ENCODE measurements around the gene NAALADL2.

The NAALADL2 gene

GRCh38 chr3:175502155-175502554 is 643.0 kb downstream of the NAALADL2 start:
- no peak overlapping the region for H3K4me3 ChIP-seq (ENCODE audit: control insufficient read depth, low read depth, low read length)
- TF ChIP-seq, protein P1, sequence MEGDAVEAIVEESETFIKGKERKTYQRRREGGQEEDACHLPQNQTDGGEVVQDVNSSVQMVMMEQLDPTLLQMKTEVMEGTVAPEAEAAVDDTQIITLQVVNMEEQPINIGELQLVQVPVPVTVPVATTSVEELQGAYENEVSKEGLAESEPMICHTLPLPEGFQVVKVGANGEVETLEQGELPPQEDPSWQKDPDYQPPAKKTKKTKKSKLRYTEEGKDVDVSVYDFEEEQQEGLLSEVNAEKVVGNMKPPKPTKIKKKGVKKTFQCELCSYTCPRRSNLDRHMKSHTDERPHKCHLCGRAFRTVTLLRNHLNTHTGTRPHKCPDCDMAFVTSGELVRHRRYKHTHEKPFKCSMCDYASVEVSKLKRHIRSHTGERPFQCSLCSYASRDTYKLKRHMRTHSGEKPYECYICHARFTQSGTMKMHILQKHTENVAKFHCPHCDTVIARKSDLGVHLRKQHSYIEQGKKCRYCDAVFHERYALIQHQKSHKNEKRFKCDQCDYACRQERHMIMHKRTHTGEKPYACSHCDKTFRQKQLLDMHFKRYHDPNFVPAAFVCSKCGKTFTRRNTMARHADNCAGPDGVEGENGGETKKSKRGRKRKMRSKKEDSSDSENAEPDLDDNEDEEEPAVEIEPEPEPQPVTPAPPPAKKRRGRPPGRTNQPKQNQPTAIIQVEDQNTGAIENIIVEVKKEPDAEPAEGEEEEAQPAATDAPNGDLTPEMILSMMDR (conservative IDR thresholded peaks at IDR 0.05; ENCODE audit: control insufficient read depth, insufficient read depth, low read depth, low read length): no peak
- no peak for DNase-seq (ENCODE audit: low read depth)

- no peak for DNase-seq (ENCODE audit: low read depth)
- TF ChIP-seq, protein P1 (conservative IDR thresholded peaks at IDR 0.05; ENCODE audit: control insufficient read depth, insufficient read depth, low read depth, low read length): no peak
- H3K4me3 ChIP-seq (ENCODE audit: control insufficient read depth, low read depth, low read length): no peak overlapping the region
These were observed 652.2 kb downstream of the NAALADL2 start for GRCh38 chr3:175511219-175511785.

DNA sequence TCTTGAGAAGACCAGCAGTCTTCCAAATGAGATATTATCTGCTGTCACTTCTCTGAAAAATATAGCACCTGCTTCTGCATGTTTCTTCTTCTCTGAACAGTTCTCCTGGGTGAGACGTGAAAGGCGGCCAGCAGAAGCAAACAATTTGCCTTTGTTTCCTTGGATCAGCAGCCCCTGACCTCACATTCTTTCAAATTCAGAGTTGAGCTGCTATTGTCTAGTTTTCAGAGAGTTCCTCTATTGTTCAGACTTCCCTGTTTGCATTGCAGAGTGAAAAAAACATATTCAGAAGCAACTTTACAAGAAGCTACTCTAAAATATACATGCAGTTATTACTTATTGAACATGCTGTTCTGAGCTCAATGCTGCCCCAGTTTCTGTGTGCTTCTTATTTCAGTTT is 653.6 kb downstream of the NAALADL2 start:
- TF ChIP-seq, protein P1 (conservative IDR thresholded peaks at IDR 0.05; ENCODE audit: control insufficient read depth, insufficient read depth, low read depth, low read length): no peak
- DNase-seq (ENCODE audit: low read depth): no peak
- H3K4me3 ChIP-seq (ENCODE audit: control insufficient read depth, low read depth, low read length): no peak overlapping the region

DNA sequence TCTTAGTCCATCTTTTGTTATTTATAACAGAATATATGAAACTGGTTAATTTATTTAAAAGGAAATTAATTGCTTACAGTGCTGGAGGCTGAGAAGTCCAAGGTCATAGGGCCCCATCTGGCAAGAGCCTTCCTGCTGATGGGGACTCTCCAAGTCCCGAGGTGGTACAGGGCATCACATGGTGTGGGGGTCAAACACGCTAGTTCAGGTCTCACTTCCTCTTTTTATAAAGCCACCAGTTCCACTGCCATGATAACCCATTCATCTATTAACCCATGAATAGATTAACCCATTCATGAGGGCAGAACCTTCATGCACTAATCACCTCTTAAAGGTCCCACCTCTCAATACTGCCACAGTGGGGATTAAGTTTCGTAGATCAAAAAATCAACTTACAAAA is 659.3 kb downstream of the NAALADL2 start:
- TF ChIP-seq, protein P1 (conservative IDR thresholded peaks at IDR 0.05; ENCODE audit: control insufficient read depth, insufficient read depth, low read depth, low read length): no peak
- H3K4me3 ChIP-seq (ENCODE audit: control insufficient read depth, low read depth, low read length): no peak overlapping the region
- DNase-seq (ENCODE audit: low read depth): no peak

DNA sequence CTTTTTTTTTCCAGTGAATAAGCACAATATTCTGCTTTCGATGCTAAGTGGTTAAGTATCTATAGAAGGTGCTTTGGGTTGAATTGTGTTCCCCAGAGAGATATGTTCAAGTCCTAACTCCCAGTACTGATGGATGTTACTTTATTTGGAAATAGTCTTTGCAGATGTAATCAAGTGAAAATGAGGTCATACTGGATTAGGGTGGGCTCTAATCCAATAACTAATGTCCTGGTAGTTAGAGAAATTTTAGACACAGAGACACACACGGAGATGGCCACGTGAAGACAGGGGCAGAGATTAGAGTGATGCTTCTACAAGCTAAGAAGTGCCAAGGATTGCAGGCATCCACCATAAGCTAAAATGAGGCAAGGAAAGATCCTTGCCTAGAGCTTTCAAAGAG is 662.3 kb downstream of the NAALADL2 start:
- TF ChIP-seq, protein P1 (conservative IDR thresholded peaks at IDR 0.05; ENCODE audit: control insufficient read depth, insufficient read depth, low read depth, low read length): no peak
- DNase-seq (ENCODE audit: low read depth): no peak
- no peak overlapping the region for H3K4me3 ChIP-seq (ENCODE audit: control insufficient read depth, low read depth, low read length)

DNA sequence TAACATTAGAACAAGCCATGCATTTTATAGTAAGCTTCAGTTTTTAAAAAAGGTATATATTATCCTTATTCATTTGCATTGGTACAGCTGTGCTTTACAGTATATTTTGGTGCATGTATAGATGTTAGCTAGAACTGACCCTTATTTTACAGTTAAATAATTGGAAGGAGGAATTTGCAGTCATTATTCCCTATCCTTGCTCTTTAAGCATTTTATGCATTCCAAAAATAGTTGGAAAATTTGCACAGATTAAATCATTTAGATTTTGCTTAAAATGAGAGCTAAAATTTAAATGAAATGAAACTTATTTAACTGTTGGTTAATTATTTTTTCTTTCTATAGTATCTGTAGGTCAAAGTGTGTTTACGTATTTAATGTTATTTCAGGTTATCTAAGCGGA is 667.1 kb downstream of the NAALADL2 start:
- DNase-seq (ENCODE audit: low read depth): no peak
- H3K4me3 ChIP-seq (ENCODE audit: control insufficient read depth, low read depth, low read length): peak overlapping the region; percentile 46
- TF ChIP-seq, protein P1 (conservative IDR thresholded peaks at IDR 0.05; ENCODE audit: control insufficient read depth, insufficient read depth, low read depth, low read length): no peak

Data from fibroblast of mammary gland (primary cell).